ENCODE results near the gene IL16. TPM values are rescaled to one million over a fixed set of nuclear protein-coding genes. Genes with fewer than 3 reads are reported as not detected.

The IL16 gene
- total RNA-seq, 6 experiments from 2014 or later: 2.0 to 6.8 (median 3.2) TPM

GRCh38 chr15:81227716-81228115 is 31.0 kb downstream of the IL16 start:
- intact Hi-C loops (cut with DNase I): no loop called here
- WGBS (ENCODE audit: insufficient coverage, low coverage, low lambda C conversion rate, missing lambda C conversion rate): 82% methylated on average over 4 of the region's 5 CpGs
- no peak for ATAC-seq
- no peak overlapping the region for H3K4me3 ChIP-seq
- no peak overlapping the region for H3K27ac ChIP-seq
- H3K36me3 ChIP-seq: no peaks in the 10 kb centered on the region
- H3K27me3 ChIP-seq: no peaks in the 10 kb centered on the region
- TF ChIP-seq CTCF (IDR thresholded peaks at IDR 0.05) (no peak), POLR2A (IDR thresholded peaks at IDR 0.05) (no peak)
- no peaks in the 10 kb centered on the region for H3K9me3 ChIP-seq
- no peak for DNase-seq
- no peaks in the 10 kb centered on the region for H3K4me1 ChIP-seq

GRCh38 chr15:81229586-81229985 is 32.9 kb downstream of the IL16 start:
- intact Hi-C loops (cut with DNase I): no loop called here
- Histone ChIP-seq H3K4me3 (no peak overlapping the region), H3K27me3 (no peaks in the 10 kb centered on the region), H3K4me1 (no peaks in the 10 kb centered on the region), H3K36me3 (no peaks in the 10 kb centered on the region), H3K9me3 (no peaks in the 10 kb centered on the region), H3K27ac (no peak overlapping the region)
- 59% methylated on average over 3 of the region's 3 CpGs for WGBS (ENCODE audit: insufficient coverage, low coverage, low lambda C conversion rate, missing lambda C conversion rate)
- TF ChIP-seq CTCF (IDR thresholded peaks at IDR 0.05): no peak
- TF ChIP-seq POLR2A (IDR thresholded peaks at IDR 0.05): no peak
- ATAC-seq: peak in 1 of 4 donors; percentile 24
- no peak for DNase-seq

- Histone ChIP-seq H3K4me1 (no peaks in the 10 kb centered on the region), H3K9me3 (no peaks in the 10 kb centered on the region), H3K27me3 (no peaks in the 10 kb centered on the region), H3K27ac (no peak overlapping the region), H3K36me3 (no peaks in the 10 kb centered on the region), H3K4me3 (no peak overlapping the region)
- WGBS (ENCODE audit: insufficient coverage, low coverage, low lambda C conversion rate, missing lambda C conversion rate): 93% methylated on average over 7 of the region's 7 CpGs
- intact Hi-C loops (cut with DNase I): no loop called here
- ATAC-seq (no peak), DNase-seq (no peak)
- no peak for TF ChIP-seq CTCF (IDR thresholded peaks at IDR 0.05)
- TF ChIP-seq POLR2A (IDR thresholded peaks at IDR 0.05): no peak
Measured at GRCh38 chr15:81235276-81236123, 38.8 kb downstream of the IL16 start.

GRCh38 chr15:81239190-81239589 is 42.5 kb downstream of the IL16 start:
- Histone ChIP-seq H3K27ac (no peak overlapping the region), H3K9me3 (no peaks in the 10 kb centered on the region), H3K36me3 (no peaks in the 10 kb centered on the region), H3K4me3 (no peak overlapping the region), H3K27me3 (no peaks in the 10 kb centered on the region), H3K4me1 (no peaks in the 10 kb centered on the region)
- no peak for TF ChIP-seq POLR2A (IDR thresholded peaks at IDR 0.05)
- no peak for TF ChIP-seq CTCF (IDR thresholded peaks at IDR 0.05)
- DNase-seq (no peak), ATAC-seq (no peak)
- intact Hi-C loops (cut with DNase I): no loop called here
